ENCODE results near the gene TUBB3. TPM values are rescaled to one million over a fixed set of nuclear protein-coding genes. Genes with fewer than 3 reads are reported as not detected.

TUBB3 gene
- total RNA-seq, 1 experiment from 2014 or later = 205 TPM

DNA sequence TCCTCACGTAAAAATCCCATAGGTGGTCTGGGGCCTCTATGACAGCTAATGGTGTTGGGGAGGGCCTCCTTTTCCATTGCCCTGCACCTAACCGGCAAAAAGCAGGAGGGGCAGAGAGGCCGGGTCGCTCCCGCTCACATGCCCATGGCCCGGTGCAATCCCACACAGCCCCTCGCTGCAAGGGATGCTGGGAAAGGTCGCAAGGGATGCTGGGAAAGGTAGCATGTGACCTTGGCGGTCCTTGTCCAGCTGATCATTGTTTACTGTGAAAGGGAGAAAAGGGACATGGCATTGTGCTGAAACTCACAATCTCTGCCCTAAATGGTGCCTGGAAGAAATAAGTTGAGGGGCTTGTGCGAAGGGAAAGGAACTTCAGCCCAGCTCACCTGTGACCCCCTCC lies 35.5 kb downstream of the TUBB3 start:
- Histone ChIP-seq H3K4me3 (ENCODE audit: low read depth in 2 of 2, low read length in 2 of 2) (no peak overlapping the region), H3K36me3 (ENCODE audit: control insufficient read depth, insufficient read depth, low read length) (no peaks in the 10 kb centered on the region), H3K27ac (ENCODE audit: low read length) (no peak overlapping the region), H3K4me1 (ENCODE audit: control insufficient read depth, insufficient read depth, low read length) (no peaks in the 10 kb centered on the region), H3K27me3 (ENCODE audit: control insufficient read depth, insufficient read depth, low read length) (no peaks in the 10 kb centered on the region), H3K9me3 (ENCODE audit: control insufficient read depth, insufficient read depth, low read depth, low read length) (no peaks in the 10 kb centered on the region)
- ATAC-seq (no peak), DNase-seq (ENCODE audit: low read depth, low spot score) (no peak)
- in situ Hi-C loops (cut with HindIII; ENCODE audit: low pct_unique_long_range_greater_than_20kb, low sequenced_read_pairs) (no loop called here), intact Hi-C loops (cut with micrococcal nuclease; ENCODE audit: unreplicated experiment) (no loop called here)
- CTCF ChIA-PET = no interaction called here
- TF ChIP-seq SIN3A (IDR thresholded peaks at IDR 0.05; ENCODE audit: borderline replicate concordance, insufficient read depth, low read depth, low read length) (no peak), POLR2AphosphoS5 (IDR thresholded peaks at IDR 0.05; ENCODE audit: low read depth, low read length) (no peak), TCF7L2 (IDR thresholded peaks at IDR 0.05; ENCODE audit: low read depth, low read length) (no peak), CTCF (IDR thresholded peaks at IDR 0.05) (no peak)
- TF ChIP-seq, protein P1, sequence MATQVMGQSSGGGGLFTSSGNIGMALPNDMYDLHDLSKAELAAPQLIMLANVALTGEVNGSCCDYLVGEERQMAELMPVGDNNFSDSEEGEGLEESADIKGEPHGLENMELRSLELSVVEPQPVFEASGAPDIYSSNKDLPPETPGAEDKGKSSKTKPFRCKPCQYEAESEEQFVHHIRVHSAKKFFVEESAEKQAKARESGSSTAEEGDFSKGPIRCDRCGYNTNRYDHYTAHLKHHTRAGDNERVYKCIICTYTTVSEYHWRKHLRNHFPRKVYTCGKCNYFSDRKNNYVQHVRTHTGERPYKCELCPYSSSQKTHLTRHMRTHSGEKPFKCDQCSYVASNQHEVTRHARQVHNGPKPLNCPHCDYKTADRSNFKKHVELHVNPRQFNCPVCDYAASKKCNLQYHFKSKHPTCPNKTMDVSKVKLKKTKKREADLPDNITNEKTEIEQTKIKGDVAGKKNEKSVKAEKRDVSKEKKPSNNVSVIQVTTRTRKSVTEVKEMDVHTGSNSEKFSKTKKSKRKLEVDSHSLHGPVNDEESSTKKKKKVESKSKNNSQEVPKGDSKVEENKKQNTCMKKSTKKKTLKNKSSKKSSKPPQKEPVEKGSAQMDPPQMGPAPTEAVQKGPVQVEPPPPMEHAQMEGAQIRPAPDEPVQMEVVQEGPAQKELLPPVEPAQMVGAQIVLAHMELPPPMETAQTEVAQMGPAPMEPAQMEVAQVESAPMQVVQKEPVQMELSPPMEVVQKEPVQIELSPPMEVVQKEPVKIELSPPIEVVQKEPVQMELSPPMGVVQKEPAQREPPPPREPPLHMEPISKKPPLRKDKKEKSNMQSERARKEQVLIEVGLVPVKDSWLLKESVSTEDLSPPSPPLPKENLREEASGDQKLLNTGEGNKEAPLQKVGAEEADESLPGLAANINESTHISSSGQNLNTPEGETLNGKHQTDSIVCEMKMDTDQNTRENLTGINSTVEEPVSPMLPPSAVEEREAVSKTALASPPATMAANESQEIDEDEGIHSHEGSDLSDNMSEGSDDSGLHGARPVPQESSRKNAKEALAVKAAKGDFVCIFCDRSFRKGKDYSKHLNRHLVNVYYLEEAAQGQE (IDR thresholded peaks at IDR 0.05; ENCODE audit: insufficient read depth in 1 of 2, low read depth in 2 of 2, low read length in 1 of 2) = no peak
- POLR2A ChIA-PET = no interaction called here
- BruUV-seq (replicated peaks) = no TSS peak

GRCh38 chr16:89960966-89961365 lies 37.8 kb downstream of the TUBB3 start:
- Histone ChIP-seq H3K4me3 (ENCODE audit: low read depth in 2 of 2, low read length in 2 of 2) (no peak overlapping the region), H3K36me3 (ENCODE audit: control insufficient read depth, insufficient read depth, low read length) (no peaks in the 10 kb centered on the region), H3K27ac (ENCODE audit: low read length) (no peak overlapping the region), H3K4me1 (ENCODE audit: control insufficient read depth, insufficient read depth, low read length) (no peaks in the 10 kb centered on the region), H3K27me3 (ENCODE audit: control insufficient read depth, insufficient read depth, low read length) (no peaks in the 10 kb centered on the region), H3K9me3 (ENCODE audit: control insufficient read depth, insufficient read depth, low read depth, low read length) (no peaks in the 10 kb centered on the region)
- TF ChIP-seq SIN3A (IDR thresholded peaks at IDR 0.05; ENCODE audit: borderline replicate concordance, insufficient read depth, low read depth, low read length) (no peak), TCF7L2 (IDR thresholded peaks at IDR 0.05; ENCODE audit: low read depth, low read length) (no peak), POLR2AphosphoS5 (IDR thresholded peaks at IDR 0.05; ENCODE audit: low read depth, low read length) (no peak), CTCF (IDR thresholded peaks at IDR 0.05) (no peak)
- TF ChIP-seq, protein P1 (IDR thresholded peaks at IDR 0.05; ENCODE audit: insufficient read depth in 1 of 2, low read depth in 2 of 2, low read length in 1 of 2) = no peak
- ChIA-PET CTCF (no interaction called here), POLR2A (no interaction called here)
- intact Hi-C loops (cut with micrococcal nuclease; ENCODE audit: unreplicated experiment) (no loop called here), in situ Hi-C loops (cut with HindIII; ENCODE audit: low pct_unique_long_range_greater_than_20kb, low sequenced_read_pairs) (no loop called here)
- BruUV-seq (replicated peaks) = no TSS peak
- no peak for DNase-seq (ENCODE audit: low read depth, low spot score)
- ATAC-seq = no peak
